Kidney capillary endothelial cell (primary cell): ENCODE measurements around the gene GRID2IP.

Experiments
- DNase-seq: peaks from one replicate; pipeline ENCODE4 v3.0.0-alpha.2; 2018; ENCODE audit warnings: low spot score

The GRID2IP gene

DNA sequence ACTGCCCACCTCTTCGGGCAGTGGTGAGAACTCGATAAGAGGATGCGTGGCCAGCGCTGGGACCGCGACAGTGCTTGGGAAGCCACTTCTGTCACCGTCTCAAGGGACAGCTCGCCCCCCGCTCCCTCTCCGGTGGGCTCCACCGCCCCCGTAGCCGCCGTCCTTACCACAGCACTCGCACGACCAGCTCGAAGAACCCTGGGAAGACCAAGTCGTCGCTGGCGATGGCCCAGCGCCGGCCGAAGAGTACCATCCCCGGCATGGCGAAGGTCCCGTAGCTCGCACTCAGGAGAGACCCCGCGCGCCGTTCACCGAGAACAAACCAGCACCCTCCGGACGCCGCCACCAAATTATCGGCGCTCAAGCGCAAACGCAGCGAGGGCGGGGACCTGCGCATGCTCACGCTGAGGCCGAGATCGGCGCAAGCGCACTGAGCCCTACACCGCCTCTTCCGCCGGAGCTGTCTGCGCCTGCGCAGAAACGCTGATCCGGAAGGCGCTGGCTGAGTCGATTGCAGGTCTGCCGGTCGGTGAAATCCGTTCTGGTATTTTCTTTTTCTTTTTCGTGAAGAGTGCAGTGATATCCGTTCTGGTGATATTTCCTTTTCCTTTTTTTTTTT lies 103.6 kb downstream of the GRID2IP start, which contains the start of gene DAGLB:
Gene DAGLB, minus strand, starts transcription at position 374 of the 619 bp plus-strand sequence. Its CDS starts 112 bp downstream, at position 262.
- DNase-seq, result peak; percentile 95
